ENCODE measurements around the gene SLC37A1. TPM values are rescaled to one million over a fixed set of nuclear protein-coding genes. Genes with fewer than 3 reads are reported as not detected.

SLC37A1 gene
- total RNA-seq, 6 donors from 2014 or later, result 20.8 to 70.2 (median 36.8) TPM

- Histone ChIP-seq H3K27ac (no peak overlapping the region), H3K36me3 (no peaks in the 10 kb centered on the region), H3K9me3 (no peaks in the 10 kb centered on the region), H3K27me3 (no peaks in the 10 kb centered on the region), H3K4me3 (no peak overlapping the region), H3K4me1 (peaks cover 0 to 5% (median 2%) of the 10 kb centered on the region in 4 donors)
- DNase-seq (no peak), ATAC-seq (ENCODE audit: low FRiP score in 2 of 2) (no peak)
- WGBS, 2 donors, result 75 to 78% methylated on average over 7 of the region's 7 CpGs
- TF ChIP-seq CTCF (IDR thresholded peaks at IDR 0.05), result no peak
- no peak for TF ChIP-seq POLR2A (IDR thresholded peaks at IDR 0.05)
- no peak for TF ChIP-seq POLR2AphosphoS5 (IDR thresholded peaks at IDR 0.05)
- TF ChIP-seq EP300 (IDR thresholded peaks at IDR 0.05), result no peak
These were observed 41.1 kb upstream of the SLC37A1 start for GRCh38 chr21:42472521-42472920.

DNA sequence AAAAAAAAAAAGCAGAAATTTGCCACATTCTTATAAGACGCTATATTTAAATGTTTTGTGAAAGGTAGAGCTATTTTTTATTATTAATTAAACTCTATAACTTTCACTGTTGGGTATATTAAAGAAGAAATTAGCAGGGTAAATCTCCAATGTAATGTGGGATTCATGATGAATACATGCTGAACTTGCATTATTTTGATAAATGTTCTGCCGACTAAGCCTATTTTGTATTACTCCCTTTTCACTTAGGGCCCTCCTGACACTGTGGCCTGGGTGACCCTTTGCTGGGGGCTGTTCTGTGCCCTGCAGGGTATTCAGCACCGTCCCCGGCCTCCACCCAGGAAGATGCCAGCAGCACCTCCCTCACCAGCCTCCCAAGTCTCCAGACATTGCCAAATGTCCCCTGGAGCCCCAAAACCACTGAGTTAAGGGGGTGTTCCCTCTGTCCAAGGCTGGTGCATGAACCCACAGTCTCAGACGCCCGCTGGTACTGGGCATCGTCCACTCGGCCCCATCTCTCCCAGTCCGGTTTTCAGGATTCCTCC lies 40.1 kb upstream of the SLC37A1 start:
- no peak for TF ChIP-seq POLR2A (IDR thresholded peaks at IDR 0.05)
- TF ChIP-seq EP300 (IDR thresholded peaks at IDR 0.05), result no peak
- no peak for TF ChIP-seq POLR2AphosphoS5 (IDR thresholded peaks at IDR 0.05)
- TF ChIP-seq CTCF (IDR thresholded peaks at IDR 0.05), result no peak
- DNase-seq, result no peak
- no peak overlapping the region for H3K4me3 ChIP-seq
- peaks cover 0 to 5% (median 2%) of the 10 kb centered on the region in 4 donors for H3K4me1 ChIP-seq
- no peaks in the 10 kb centered on the region for H3K9me3 ChIP-seq
- no peaks in the 10 kb centered on the region for H3K27me3 ChIP-seq
- WGBS, 2 donors, result 87 to 95% methylated on average over 9 of the region's 9 CpGs
- no peaks in the 10 kb centered on the region for H3K36me3 ChIP-seq
- H3K27ac ChIP-seq, result no peak overlapping the region
- peak in 1 of 2 donors; percentile 9 for ATAC-seq (ENCODE audit: low FRiP score in 2 of 2)

- DNase-seq, result peak in 1 of 2 donors; percentile 83
- 76 to 79% methylated on average over 14 of the region's 14 CpGs for WGBS, 2 donors
These were observed 39.4 kb upstream of the SLC37A1 start for GRCh38 chr21:42474043-42474831.

DNA sequence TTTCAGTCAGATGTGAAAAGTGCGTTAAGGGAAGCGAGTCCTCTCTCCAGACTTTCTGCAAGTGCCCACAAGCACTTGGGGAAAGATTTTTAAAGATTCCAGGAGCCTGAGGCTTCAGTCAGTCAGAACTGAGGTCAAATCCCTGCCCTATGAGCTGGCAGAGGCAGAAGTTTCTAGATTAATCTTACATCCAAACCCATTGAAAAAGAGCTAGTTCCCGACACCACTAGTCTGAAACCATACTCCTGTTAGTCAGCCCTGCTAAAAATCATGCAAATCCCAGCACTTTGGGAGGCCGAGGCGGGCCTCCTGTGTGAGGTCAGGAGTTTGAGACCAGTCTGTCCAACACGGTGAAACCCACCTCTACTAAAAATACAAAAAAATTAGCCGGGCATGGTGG lies 38.6 kb upstream of the SLC37A1 start:
- no peak overlapping the region for H3K27ac ChIP-seq
- H3K27me3 ChIP-seq, result no peaks in the 10 kb centered on the region
- no peak for DNase-seq
- no peak for ATAC-seq (ENCODE audit: low FRiP score in 2 of 2)
- H3K36me3 ChIP-seq, result no peaks in the 10 kb centered on the region
- TF ChIP-seq POLR2A (IDR thresholded peaks at IDR 0.05) (no peak), CTCF (IDR thresholded peaks at IDR 0.05) (no peak), EP300 (IDR thresholded peaks at IDR 0.05) (no peak), POLR2AphosphoS5 (IDR thresholded peaks at IDR 0.05) (no peak)
- 92 to 97% methylated on average over 5 to 7 of the region's 7 CpGs for WGBS, 2 donors
- peaks cover 0 to 5% (median 2%) of the 10 kb centered on the region in 4 donors for H3K4me1 ChIP-seq
- H3K9me3 ChIP-seq, result no peaks in the 10 kb centered on the region
- H3K4me3 ChIP-seq, result no peak overlapping the region

More at GRCh38 chr21:42474043-42474831, 39.4 kb upstream of the SLC37A1 start:
- Histone ChIP-seq H3K27me3 (no peaks in the 10 kb centered on the region), H3K4me1 (peaks cover 0 to 5% (median 2%) of the 10 kb centered on the region in 4 donors), H3K4me3 (no peak overlapping the region), H3K27ac (no peak overlapping the region), H3K36me3 (no peaks in the 10 kb centered on the region), H3K9me3 (no peaks in the 10 kb centered on the region)
- TF ChIP-seq EP300 (IDR thresholded peaks at IDR 0.05), result peak in 1 of 4 donors; percentile 47
- no peak for TF ChIP-seq POLR2A (IDR thresholded peaks at IDR 0.05)
- peak; percentile 36 to 81 for ATAC-seq (ENCODE audit: low FRiP score in 2 of 2)

DNA sequence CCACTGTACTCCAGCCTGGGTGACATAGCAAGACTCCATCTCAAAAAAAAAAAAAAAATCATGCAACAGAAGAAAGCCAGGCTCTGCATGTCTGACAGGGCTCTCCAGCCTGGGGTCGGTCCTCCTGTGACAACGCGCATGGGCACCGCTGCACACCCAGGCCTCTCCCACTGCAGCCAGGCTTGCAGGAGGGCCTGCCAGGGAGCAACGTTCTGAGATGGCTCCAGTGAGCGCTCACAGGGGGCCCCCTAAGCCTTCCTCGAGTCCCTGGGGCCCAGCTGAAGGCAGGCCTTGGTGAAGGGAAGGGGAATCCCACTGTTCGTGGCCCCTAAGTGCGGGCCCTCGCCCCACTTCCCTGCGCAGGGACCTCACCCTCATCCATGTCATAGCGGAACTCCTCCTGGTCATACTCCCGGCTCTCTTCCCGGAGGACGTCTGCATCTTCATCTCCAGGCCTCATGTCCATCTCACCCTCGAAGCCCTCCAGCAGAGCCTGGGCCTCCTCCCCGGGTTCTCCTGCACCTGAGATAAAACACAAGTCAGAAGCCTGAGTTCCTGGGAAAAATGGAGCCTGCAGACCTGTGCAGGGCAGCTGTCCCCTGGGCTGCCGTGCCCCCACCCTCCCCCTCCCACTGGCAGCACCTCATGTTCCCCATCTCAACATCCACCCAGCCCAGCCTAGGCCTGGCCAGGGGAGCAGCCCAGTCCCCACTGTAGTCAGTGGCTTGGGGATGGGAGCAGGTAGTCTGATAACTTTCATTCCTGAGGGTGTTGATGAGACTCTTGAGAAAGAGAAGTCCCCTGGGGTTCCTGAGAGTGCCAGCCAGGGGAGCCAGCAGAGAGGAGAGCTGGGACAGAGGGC lies 37.9 kb upstream of the SLC37A1 start:
- Histone ChIP-seq H3K27ac (no peak overlapping the region), H3K27me3 (no peaks in the 10 kb centered on the region), H3K4me3 (no peak overlapping the region), H3K9me3 (no peaks in the 10 kb centered on the region), H3K36me3 (no peaks in the 10 kb centered on the region), H3K4me1 (peaks cover 0 to 5% (median 2%) of the 10 kb centered on the region in 4 donors)
- DNase-seq, result peak in 1 of 2 donors; percentile 50
- WGBS, 2 donors, result 85 to 91% methylated on average over 14 to 18 of the region's 18 CpGs
- ATAC-seq (ENCODE audit: low FRiP score in 2 of 2), result no peak
- TF ChIP-seq POLR2AphosphoS5 (IDR thresholded peaks at IDR 0.05) (no peak), CTCF (IDR thresholded peaks at IDR 0.05) (no peak), EP300 (IDR thresholded peaks at IDR 0.05) (no peak), POLR2A (IDR thresholded peaks at IDR 0.05) (no peak)
